ENCODE data around the gene CLDN6.

Gene CLDN6

GRCh38 chr16:3007059-3007956, 10.7 kb downstream of the CLDN6 start:
- no peaks in the 10 kb centered on the region for H3K4me1 ChIP-seq
- TF ChIP-seq CTCF (IDR thresholded peaks at IDR 0.05; ENCODE audit: low read depth, low read length), result no peak
- no peak overlapping the region for H3K4me3 ChIP-seq (ENCODE audit: low read depth, low read length)
- H3K9me3 ChIP-seq, result no peaks in the 10 kb centered on the region
- H3K27me3 ChIP-seq, result peaks cover 12% of the 10 kb centered on the region
- DNase-seq, result no peak
- H3K36me3 ChIP-seq, result no peaks in the 10 kb centered on the region

- Histone ChIP-seq H3K4me3 (ENCODE audit: low read depth, low read length) (peak overlapping the region; percentile 54), H3K27me3 (peaks cover 3% of the 10 kb centered on the region; the same call in 1 of the 2 replicates)
- DNase-seq, result no peak
Measured at GRCh38 chr16:3004781-3005284, 13.2 kb downstream of the CLDN6 start.

GRCh38 chr16:3004319-3004718, 13.7 kb downstream of the CLDN6 start:
- no peak for DNase-seq
- peaks cover 3% of the 10 kb centered on the region; the same call in 1 of the 2 replicates for H3K27me3 ChIP-seq
- H3K4me3 ChIP-seq (ENCODE audit: low read depth, low read length), result no peak overlapping the region
- H3K36me3 ChIP-seq, result no peaks in the 10 kb centered on the region
- no peaks in the 10 kb centered on the region for H3K9me3 ChIP-seq
- H3K4me1 ChIP-seq, result no peaks in the 10 kb centered on the region
- no peak for TF ChIP-seq CTCF (IDR thresholded peaks at IDR 0.05; ENCODE audit: low read depth, low read length)

More at GRCh38 chr16:3004781-3005284, 13.2 kb downstream of the CLDN6 start:
- no peaks in the 10 kb centered on the region for H3K9me3 ChIP-seq
- H3K36me3 ChIP-seq, result no peaks in the 10 kb centered on the region
- H3K4me1 ChIP-seq, result no peaks in the 10 kb centered on the region
- no peak for TF ChIP-seq CTCF (IDR thresholded peaks at IDR 0.05; ENCODE audit: low read depth, low read length)

GRCh38 chr16:3003582-3004270, 14.3 kb downstream of the CLDN6 start:
- Histone ChIP-seq H3K4me1 (no peaks in the 10 kb centered on the region), H3K27me3 (peaks cover 3% of the 10 kb centered on the region; the same call in 1 of the 2 replicates), H3K36me3 (no peaks in the 10 kb centered on the region), H3K9me3 (no peaks in the 10 kb centered on the region), H3K4me3 (ENCODE audit: low read depth, low read length) (no peak overlapping the region)
- TF ChIP-seq CTCF (IDR thresholded peaks at IDR 0.05; ENCODE audit: low read depth, low read length), result peak; percentile 58
- DNase-seq, result peak; percentile 99

- DNase-seq, result no peak
- TF ChIP-seq CTCF (IDR thresholded peaks at IDR 0.05; ENCODE audit: low read depth, low read length), result no peak
- H3K9me3 ChIP-seq, result no peaks in the 10 kb centered on the region
Measured at GRCh38 chr16:3001316-3001715, 16.7 kb downstream of the CLDN6 start.

More at GRCh38 chr16:3001316-3001715, 16.7 kb downstream of the CLDN6 start:
- H3K4me1 ChIP-seq, result no peaks in the 10 kb centered on the region
- no peaks in the 10 kb centered on the region for H3K36me3 ChIP-seq
- H3K27me3 ChIP-seq, result peaks cover 3% of the 10 kb centered on the region; the same call in 1 of the 2 replicates
- no peak overlapping the region for H3K4me3 ChIP-seq (ENCODE audit: low read depth, low read length)
